ENCODE measurements around the gene ITGB5.

- TF ChIP-seq CTCF (IDR thresholded peaks at IDR 0.05; ENCODE audit: poor library complexity): no peak
- no peak for TF ChIP-seq EZH2 (IDR thresholded peaks at IDR 0.05; ENCODE audit: borderline replicate concordance)
These were observed 156.8 kb downstream of the ITGB5 start, which contains the start of gene UMPS for GRCh38 chr3:124730129-124730940.

Measured in hepatocyte (in vitro differentiated cells).